ENCODE results near the gene BEAN1. TPM values are rescaled to one million over a fixed set of nuclear protein-coding genes. Genes with fewer than 3 reads are reported as not detected.

The BEAN1 gene
- polyA plus RNA-seq, 1 donor from 2014 or later: 0.16 TPM

DNA sequence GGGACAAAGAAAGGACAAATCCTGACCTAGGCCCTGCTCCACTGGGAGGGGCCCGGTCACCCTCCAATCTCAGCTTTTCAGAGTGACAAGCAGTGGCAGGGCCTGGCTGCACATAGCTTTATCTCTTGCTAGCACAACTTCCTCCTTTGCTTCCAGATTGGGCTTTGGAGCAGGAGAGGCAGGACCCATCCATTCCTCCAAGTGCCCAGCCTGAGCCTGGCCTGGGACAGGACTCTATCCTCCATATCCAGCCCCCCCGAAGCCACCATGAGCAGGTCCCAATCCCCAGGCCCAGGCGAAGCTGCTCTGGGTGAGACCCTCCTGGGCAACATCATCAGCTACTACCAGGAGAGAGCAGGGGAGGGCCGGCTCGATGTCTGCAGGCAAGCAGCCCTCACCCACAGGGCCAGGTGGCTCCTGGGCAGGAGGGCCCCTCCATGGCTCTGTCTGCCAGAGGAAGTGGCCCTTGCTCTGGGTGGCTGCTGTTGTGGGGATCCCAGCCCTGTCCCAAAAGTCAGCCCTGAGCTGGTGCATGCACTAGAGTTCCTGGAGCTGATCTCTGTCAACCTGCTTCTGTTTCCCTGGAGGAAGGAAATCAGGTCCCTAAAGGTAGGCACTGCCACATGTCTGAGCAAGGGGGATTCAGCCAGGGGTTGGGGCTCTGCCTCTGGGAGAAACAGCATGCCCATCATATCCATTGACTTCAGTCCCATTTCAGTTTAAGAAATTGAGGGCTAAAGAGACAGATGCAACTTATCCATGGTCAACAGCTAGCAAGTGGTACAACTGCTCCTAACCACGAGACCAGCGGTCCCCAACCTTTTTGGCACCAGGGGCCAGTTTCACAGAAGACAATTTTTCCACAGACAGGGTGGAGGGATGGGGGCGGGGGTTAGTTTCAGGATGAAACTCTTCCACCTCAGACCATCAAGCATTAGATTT is 64.0 kb downstream of the BEAN1 start:
- H3K36me3 ChIP-seq (ENCODE audit: insufficient read depth, low read length): no peaks in the 10 kb centered on the region
- no peaks in the 10 kb centered on the region for H3K9me2 ChIP-seq (ENCODE audit: insufficient read depth, low read length)
- H3F3A ChIP-seq (ENCODE audit: insufficient read depth, low read length, poor library complexity, severe bottlenecking): no peaks in the 10 kb centered on the region
- no peaks in the 10 kb centered on the region for H3K79me2 ChIP-seq (replicated peaks; ENCODE audit: insufficient read depth, low read length)
- H2AFZ ChIP-seq (ENCODE audit: low read depth, low read length): no peak overlapping the region
- no peaks in the 10 kb centered on the region for H4K20me1 ChIP-seq (ENCODE audit: insufficient read depth)
- H3K4me3 ChIP-seq (ENCODE audit: low read length): no peak overlapping the region
- no peak overlapping the region for H3K9ac ChIP-seq (ENCODE audit: low read length)
- no peak overlapping the region for H3K4me2 ChIP-seq (ENCODE audit: low read length)
- no peak overlapping the region for H3K27ac ChIP-seq (ENCODE audit: low read length)
- no peaks in the 10 kb centered on the region for H3K27me3 ChIP-seq (ENCODE audit: insufficient read depth, low read depth, low read length)
- no peaks in the 10 kb centered on the region for H3K9me3 ChIP-seq (ENCODE audit: low read length)
- TF ChIP-seq EP300 (conservative IDR thresholded peaks at IDR 0.05; ENCODE audit: poor library complexity, severe bottlenecking): no peak

- Histone ChIP-seq H3K4me3 (ENCODE audit: low read length) (no peak overlapping the region), H3K9me2 (ENCODE audit: insufficient read depth, low read length) (no peaks in the 10 kb centered on the region), H3K36me3 (ENCODE audit: insufficient read depth, low read length) (no peaks in the 10 kb centered on the region), H4K20me1 (ENCODE audit: insufficient read depth) (no peaks in the 10 kb centered on the region), H3K9me3 (ENCODE audit: low read length) (no peaks in the 10 kb centered on the region), H3K4me2 (ENCODE audit: low read length) (no peak overlapping the region), H3K27me3 (ENCODE audit: insufficient read depth, low read depth, low read length) (no peaks in the 10 kb centered on the region), H3K79me2 (replicated peaks; ENCODE audit: insufficient read depth, low read length) (no peaks in the 10 kb centered on the region), H3K9ac (ENCODE audit: low read length) (no peak overlapping the region), H3F3A (ENCODE audit: insufficient read depth, low read length, poor library complexity, severe bottlenecking) (no peaks in the 10 kb centered on the region), H2AFZ (ENCODE audit: low read depth, low read length) (no peak overlapping the region), H3K27ac (ENCODE audit: low read length) (no peak overlapping the region)
- no peak for TF ChIP-seq TAF1 (IDR thresholded peaks at IDR 0.05; ENCODE audit: low read depth)
- TF ChIP-seq POLR2AphosphoS5 (IDR thresholded peaks at IDR 0.05): no peak
- TF ChIP-seq EZH2 (IDR thresholded peaks at IDR 0.05; ENCODE audit: borderline replicate concordance, insufficient read depth, low read length, poor library complexity, severe bottlenecking): no peak
- no peak for TF ChIP-seq MXI1 (conservative IDR thresholded peaks at IDR 0.05; ENCODE audit: poor library complexity, severe bottlenecking)
Measured at GRCh38 chr16:66491716-66492064, 64.6 kb downstream of the BEAN1 start.

- Histone ChIP-seq H3K9me2 (ENCODE audit: insufficient read depth, low read length) (no peaks in the 10 kb centered on the region), H3K9ac (ENCODE audit: low read length) (no peak overlapping the region), H3K27ac (ENCODE audit: low read length) (no peak overlapping the region), H3K36me3 (ENCODE audit: insufficient read depth, low read length) (no peaks in the 10 kb centered on the region), H3F3A (ENCODE audit: insufficient read depth, low read length, poor library complexity, severe bottlenecking) (no peaks in the 10 kb centered on the region), H3K9me3 (ENCODE audit: low read length) (no peaks in the 10 kb centered on the region), H3K27me3 (ENCODE audit: insufficient read depth, low read depth, low read length) (no peaks in the 10 kb centered on the region), H2AFZ (ENCODE audit: low read depth, low read length) (no peak overlapping the region), H3K79me2 (replicated peaks; ENCODE audit: insufficient read depth, low read length) (no peaks in the 10 kb centered on the region), H3K4me3 (ENCODE audit: low read length) (no peak overlapping the region), H4K20me1 (ENCODE audit: insufficient read depth) (no peaks in the 10 kb centered on the region), H3K4me2 (ENCODE audit: low read length) (no peak overlapping the region)
- TF ChIP-seq REST (IDR thresholded peaks at IDR 0.05; ENCODE audit: borderline replicate concordance): no peak
- no peak for TF ChIP-seq TAF1 (IDR thresholded peaks at IDR 0.05; ENCODE audit: low read depth)
- no peak for TF ChIP-seq SMC3 (conservative IDR thresholded peaks at IDR 0.05; ENCODE audit: poor library complexity)
- no peak for TF ChIP-seq RAD21 (conservative IDR thresholded peaks at IDR 0.05)
- no peak for TF ChIP-seq CTCF (IDR thresholded peaks at IDR 0.05; ENCODE audit: poor library complexity, severe bottlenecking)
- no peak for TF ChIP-seq MXI1 (conservative IDR thresholded peaks at IDR 0.05; ENCODE audit: poor library complexity, severe bottlenecking)
- TF ChIP-seq POLR2AphosphoS5 (IDR thresholded peaks at IDR 0.05): no peak
Measured at GRCh38 chr16:66493490-66494401, 66.7 kb downstream of the BEAN1 start.
